Ecto neural progenitor cell (in vitro differentiated cells): ENCODE results near the gene MAD2L2.

Experiments used
- DNase-seq: peaks from one replicate; pipeline ENCODE4 v3.0.0-alpha.2; 2018; ENCODE audit warnings: low spot score

MAD2L2 gene

GRCh38 chr1:11681071-11681771 is at the start of gene MAD2L2:
Gene MAD2L2 (minus strand): TSS chr1:11681148. CDS start chr1:11680601, 547 bp downstream.
- DNase-seq: peak; percentile 91

DNA sequence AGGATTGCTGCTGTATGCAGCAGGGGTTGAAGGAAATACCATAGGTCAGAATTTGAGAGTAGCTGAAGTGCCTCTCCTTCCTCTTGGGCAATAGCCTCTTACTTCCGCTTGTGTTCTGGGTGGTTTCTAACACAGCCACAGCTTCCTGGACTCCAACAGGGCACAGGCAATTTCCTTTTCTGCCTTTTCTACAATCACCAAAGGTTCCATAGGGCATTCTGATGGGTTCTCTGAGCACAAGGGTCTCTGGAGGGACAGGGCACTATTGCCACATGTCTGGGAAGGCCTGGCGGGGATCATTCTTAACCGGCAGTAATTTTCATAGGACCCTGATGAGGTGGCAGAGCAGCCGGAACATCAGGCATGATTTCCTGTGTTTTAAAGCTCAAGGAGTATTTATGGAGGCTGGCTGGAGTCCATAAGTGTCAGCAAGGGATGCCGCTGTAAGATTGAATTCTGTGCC is 49.5 kb upstream of the MAD2L2 start:
- no peak for DNase-seq

DNA sequence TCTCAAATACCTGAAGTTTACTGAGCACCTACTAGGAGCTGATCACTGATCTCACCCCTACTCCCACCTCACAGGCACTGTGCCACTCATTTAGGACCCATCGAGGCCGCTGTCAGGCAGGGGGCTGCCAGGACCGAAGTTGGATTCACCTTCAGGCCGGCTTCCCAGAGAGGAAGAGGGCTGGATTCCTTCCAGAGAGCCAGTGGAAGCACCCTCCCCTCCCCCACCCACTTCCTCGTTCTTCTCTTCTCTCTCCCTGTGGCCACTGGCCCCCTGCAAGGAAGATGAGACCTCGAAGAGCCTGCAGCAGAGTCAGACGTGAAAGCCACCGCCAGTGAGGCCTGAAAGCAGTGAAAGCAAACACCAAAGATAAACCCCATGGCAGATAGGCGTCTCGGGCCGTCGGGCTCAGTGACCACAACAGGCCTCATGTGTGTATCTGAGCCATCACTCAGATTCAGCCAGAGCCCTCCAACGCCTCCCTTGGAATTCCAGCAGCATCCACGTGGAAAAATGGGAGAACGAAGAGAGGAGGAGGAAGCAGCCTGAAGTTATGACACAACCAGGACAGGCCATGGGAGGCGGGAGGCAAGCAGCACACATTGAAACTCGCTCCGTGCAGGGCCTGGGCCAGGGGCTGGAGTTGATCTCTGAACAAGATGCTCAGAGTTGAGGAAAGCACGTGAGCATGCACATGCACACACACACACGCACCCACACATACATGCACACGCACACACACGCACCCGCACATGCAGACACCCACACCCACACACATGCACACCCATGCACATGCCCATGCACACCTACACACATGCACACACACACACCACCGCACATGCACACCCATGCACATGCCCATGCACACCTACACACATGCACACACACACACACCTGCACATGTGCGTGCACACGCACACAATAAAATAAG is 48.8 kb upstream of the MAD2L2 start:
- DNase-seq: no peak

DNA sequence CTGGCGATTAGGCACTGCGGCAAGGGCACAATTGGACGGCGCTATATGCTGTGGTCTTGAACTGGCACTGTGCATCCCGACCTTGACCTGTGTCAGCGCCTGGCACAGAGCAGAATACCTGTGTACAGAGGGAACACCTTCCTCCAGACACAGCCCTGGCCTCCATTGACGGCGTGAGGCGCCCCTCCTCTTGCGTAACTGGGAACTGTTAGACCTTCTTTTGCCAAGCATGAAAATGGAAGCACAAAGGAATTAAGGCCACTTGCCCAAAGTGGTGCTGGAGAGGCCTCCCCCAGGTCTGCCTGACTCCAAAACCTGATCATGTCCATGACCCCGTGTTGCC is 48.2 kb upstream of the MAD2L2 start:
- DNase-seq: no peak

DNA sequence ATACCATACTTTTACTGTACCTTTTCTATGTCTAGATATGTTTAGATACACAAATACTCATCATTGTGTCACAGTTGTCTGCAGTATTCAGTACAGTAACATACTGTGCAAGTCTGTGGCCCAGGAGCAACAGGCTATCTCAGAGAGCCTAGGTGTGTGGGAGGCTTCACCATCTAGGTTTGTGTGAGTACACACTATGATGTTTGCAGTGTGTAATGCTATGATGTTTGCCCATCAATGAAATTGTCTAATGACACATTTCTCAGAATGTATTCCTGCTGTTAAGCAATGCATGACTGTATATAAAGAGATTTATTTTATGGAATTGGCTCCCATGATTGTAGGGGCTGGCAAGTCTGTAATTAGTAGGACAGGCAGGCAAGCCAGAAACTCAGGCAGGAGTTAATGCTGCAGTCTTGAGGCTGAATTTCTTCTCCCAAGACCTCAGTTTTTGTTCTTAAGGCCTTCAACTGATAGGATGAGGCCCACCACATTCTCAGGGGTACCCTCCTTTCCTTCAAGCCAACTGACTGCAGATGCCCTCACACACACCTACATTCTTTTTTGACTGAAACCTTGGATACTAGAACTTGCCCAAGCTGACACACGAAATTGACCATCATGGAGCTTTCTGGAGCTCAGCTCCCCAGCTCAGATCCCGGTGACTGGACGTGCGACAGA is 47.3 kb upstream of the MAD2L2 start:
- DNase-seq: no peak

- DNase-seq: no peak
Observed at GRCh38 chr1:11727119-11727518, 46.2 kb upstream of the MAD2L2 start.

DNA sequence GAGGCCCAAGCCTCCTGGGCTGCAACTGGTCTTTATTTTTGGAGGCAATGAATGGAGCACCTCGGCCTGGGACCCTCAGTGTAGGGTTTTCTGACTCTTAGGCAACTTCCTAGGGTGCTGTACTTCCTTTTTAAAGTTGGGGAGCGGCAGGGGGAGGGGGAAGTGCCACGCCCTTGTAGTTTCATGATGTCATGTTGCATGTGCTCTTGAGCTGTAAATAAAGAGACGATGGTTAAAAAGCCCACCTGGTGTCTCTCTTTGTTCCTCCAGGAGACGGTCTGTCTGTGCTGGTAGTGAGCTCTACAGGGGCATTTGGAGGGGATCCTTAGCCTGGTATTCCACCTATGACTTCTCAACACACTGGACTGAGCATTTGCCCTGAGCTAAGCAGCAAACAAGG is 44.7 kb upstream of the MAD2L2 start:
- no peak for DNase-seq

- no peak for DNase-seq
Observed at GRCh38 chr1:11722538-11722937, 41.6 kb upstream of the MAD2L2 start.

DNA sequence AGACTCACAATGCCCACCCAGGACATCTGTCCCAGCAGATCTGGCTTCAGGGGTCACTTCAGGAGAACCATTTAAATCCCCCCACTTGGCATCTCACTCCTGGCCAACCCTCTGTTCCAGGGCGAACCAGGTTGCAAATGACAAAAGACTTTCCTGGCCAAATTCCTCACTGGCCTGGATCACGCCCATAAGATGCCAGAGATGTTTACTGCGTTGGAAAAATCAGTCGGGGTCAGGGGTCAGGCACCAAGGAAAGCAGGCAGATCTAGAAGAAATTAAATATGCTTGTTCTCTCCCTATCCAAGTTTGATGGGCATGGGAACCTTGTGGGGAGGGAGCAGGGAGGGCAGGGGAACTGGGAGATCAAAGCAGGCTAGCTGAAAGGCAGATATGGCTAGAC is 40.4 kb upstream of the MAD2L2 start:
- no peak for DNase-seq

GRCh38 chr1:11720525-11720924 is 39.6 kb upstream of the MAD2L2 start:
- no peak for DNase-seq

DNA sequence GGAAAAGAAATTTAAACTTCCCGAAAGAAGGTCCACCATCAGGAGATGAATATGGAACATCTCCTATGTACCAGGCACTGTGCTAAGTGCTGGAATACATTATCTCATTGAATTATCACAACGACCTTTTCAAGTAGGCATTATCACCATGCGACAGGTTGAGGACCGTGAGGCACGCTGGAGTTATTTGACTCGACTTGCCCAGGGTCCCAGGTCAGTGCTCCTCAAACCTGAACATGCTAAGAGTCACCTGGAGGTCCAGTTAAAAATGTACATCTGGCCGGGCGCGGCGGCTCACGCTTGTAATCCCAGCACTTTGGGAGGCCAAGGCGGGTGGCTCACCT is 39.1 kb upstream of the MAD2L2 start:
- DNase-seq: peak; percentile 38

DNA sequence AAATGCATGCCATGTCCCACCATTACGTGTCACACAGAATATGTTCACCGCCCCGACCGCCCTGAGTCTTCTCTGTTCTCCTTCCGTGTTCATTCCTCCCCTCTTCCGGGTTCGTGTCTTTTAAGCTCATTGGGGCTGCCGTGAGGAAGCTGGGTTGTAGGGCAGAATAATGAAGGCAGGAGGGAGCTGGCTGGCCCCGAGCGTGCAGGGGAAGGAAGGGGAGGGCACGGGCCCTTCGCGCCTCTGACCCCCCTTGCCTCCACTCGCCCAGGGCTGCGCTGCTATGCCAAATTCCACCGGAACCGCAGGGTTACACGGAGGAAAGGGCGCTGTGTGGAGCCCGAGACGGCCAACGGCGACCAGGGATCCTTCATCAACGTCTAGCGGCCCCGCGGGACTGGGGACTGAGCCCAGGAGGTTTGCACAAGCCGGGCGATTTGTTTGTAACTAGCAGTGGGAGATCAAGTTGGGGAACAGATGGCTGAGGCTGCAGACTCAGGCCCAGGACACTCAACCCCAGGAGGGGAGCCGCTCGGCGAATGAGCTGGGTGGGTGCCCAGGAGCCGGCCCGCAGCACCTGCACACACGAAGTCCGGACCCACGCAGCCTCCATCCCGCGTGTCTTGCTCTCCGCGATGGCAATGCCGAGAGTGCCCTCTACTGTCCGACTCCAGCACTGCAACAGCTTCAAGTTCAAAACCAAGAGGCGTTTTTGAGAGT is 38.5 kb upstream of the MAD2L2 start:
- peak; percentile 75 for DNase-seq

GRCh38 chr1:11714831-11715575 is 34.1 kb upstream of the MAD2L2 start:
- DNase-seq: no peak

GRCh38 chr1:11713095-11713494 is 32.1 kb upstream of the MAD2L2 start:
- DNase-seq: no peak

DNA sequence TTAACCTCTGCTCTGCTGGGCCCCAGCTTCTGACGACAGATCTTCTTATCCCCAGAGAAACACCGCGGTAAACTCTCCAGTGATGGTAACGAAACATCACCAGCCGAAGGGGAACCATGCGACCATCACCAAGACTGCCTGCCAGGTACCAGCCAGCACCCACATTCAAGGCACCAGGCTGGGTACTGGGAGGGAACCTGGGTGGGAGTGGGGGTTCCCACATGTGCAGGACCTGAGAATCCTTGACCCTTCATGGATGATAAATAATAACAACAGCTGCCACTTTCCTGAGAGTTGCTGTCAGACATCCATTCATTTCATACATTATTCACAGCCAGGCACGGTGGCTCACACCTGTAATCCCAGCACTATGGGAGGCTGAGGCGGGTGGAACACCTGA is 31.3 kb upstream of the MAD2L2 start:
- DNase-seq: no peak

GRCh38 chr1:11711490-11711889 is 30.5 kb upstream of the MAD2L2 start:
- DNase-seq: no peak

DNA sequence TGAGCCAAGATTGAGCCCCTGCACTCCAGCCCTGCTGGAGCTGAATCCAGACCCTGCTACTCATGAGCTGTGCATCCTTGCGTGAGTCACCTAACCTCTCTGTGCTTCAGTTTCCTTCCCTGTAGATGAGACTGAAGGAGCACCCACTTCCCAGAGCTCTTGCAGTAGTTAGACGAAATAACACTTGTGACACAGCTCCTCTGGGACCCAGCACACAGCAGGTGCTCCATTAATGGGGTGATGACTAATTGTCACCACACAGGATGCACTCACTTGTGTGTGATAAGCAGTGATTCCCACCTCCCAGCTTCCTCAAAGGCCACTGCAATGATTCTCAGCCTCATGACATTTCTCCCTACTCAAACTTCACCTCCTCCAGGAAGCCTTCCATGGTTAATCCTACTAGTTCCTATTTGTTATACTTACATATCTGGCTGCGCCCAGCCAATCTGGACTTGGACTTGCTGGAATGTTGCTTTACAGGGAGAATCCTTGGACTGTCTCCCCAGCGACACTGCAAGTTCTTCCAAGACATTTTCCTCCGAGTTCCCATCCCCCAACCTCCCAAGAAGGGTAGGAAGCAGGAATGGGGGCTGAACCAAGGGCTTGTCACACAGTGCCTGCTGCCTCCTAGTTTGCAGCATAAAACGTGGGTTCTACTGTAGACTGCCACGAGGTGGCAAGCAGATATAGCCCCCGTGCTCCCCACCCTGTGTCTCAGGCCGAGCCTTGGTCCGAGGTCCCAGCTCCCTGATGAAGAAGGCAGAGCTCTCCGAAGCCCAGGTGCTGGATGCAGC is 27.8 kb upstream of the MAD2L2 start:
- no peak for DNase-seq

DNA sequence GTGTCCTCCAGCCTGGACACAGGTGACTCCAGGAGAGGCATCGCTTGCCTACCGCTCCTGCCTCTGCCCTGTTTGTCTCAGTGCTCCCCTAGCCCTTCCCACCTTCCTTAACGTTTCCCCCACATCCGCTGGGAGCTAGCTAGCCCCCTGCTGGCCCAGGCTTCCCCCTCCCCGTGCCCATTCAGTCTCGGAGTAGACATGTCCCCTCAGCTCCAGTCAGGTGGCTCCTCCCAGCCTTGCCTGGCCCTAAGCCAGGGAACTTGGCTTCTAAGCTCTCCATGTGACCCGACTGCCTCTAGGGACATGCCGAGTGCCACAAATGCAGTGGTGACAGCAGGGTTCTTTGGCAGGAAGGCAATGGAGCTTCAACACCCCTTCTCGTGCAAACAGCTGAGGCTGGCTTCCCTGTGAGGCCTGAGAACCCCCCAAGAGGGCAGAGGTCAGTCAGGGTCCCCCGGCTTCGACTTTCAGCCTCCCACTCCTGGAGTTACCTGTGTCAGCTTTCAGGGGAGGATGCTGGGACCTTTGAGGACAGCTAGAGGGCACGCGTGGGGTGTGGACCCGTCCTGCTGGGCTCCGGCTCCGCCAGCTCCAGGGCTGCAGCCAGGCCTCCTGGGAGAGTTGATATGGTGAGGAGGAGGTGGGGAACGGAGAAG is 26.8 kb upstream of the MAD2L2 start:
- DNase-seq: no peak

DNA sequence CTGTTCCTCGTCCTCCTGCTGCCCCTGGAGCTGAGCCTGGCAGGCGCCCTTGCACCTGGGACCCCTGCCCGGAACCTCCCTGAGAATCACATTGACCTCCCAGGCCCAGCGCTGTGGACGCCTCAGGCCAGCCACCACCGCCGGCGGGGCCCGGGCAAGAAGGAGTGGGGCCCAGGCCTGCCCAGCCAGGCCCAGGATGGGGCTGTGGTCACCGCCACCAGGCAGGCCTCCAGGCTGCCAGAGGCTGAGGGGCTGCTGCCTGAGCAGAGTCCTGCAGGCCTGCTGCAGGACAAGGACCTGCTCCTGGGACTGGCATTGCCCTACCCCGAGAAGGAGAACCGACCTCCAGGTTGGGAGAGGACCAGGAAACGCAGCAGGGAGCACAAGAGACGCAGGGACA is 25.3 kb upstream of the MAD2L2 start:
- DNase-seq: no peak

DNA sequence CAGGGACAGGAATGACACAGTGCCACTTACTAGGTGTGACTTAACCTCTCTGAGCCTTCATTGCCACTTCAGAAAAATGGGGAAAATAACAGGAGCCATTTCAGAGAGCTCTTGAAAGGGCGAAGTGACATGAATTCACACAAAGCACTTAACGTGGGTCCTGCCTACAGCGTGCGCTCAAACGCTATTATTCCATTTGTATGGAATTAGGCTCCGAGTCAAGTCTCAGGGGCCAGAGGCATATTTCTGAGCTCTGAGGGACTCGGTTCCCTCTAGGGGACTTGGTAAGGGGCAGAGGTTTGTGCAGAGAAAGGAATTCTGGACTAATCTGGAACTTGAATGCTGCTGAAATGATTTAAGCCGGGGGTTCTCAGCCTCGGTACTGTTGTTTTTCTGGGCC is 24.6 kb upstream of the MAD2L2 start:
- no peak for DNase-seq
